GM21390 (cell line): ENCODE results near the gene GARIN5B.
A peak's percentile ranks its signal among the peaks of the same experiment; 100 is the strongest.
"Not testable (repeated sequence)": the region's sequence is repeated elsewhere in the genome, so short reads cannot be mapped to it uniquely, and the experiment has no call there.

Experiments
- ATAC-seq: cut with Tn5 transposase; IDR thresholded peaks from one replicate; pipeline ENCODE4 v1.9.1; 2021; ENCODE audit not compliant: unreplicated experiment

The GARIN5B gene

GRCh38 chr19:55362990-55363716, at the start of gene GARIN5B:
GARIN5B (minus strand) TSS chr19:55363260; CDS start chr19:55363066, 194 bp downstream.
- ATAC-seq = no peak

DNA sequence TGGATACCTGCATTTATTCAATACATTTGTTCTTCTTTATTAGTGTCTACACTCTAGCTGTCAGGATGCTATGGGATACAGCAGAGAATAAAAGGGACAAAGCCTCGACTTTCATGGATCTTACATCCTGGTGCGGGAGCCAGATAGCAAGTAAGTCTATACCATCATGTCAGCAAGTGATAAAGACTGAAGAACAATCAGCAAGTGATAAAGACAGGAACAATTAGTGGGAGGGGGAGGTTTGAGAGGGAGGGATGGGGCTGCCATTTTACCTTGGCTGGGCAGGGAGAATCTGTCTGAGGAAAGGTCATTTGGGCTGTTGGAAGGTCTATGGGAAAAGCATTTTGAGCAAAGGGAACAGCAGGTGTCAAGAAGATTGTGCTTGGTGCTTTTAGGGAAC, 47.1 kb upstream of the GARIN5B start:
- ATAC-seq = no peak

- ATAC-seq = not testable (repeated sequence)
These were observed 46.1 kb upstream of the GARIN5B start for GRCh38 chr19:55409179-55409578.

- no peak for ATAC-seq
These were observed 45.4 kb upstream of the GARIN5B start for GRCh38 chr19:55408533-55408872.

DNA sequence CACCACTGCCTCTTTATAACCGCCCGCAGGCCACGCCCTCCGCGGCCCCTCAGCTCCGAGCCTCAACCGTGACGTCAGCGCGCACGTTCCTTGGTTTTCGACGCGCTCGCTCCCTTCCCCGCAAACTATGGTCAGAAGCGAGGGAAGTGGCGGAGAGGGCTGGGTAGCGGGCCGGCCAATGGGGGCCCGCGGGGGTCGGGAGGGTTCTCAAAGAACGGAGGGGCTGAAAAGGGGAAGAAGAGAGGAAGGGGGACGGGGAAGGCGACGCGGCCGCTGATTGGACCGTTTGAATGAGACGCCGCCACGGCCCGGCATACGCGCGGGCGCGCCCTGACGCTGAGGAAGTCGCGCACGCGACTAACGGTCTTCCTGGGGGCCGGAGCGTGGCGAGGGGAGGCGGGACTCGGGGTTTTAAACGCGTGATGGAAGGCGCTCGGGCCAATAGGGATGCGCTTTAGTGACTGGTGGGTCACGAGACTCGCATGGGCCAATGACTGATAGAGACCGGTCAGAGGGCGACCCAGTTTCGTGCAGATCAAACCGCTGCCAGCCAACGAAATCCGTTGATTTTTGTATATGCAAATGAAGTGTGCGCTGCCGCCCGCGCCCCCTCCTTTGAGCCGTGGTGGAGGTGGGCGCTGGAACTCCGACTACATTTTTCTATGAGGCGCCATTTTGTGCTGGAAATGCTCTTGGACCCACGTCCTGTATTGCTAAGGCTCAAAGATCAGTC, 44.9 kb upstream of the GARIN5B start:
- peak; percentile 80 for ATAC-seq

- peak; percentile 17 for ATAC-seq
These were observed 44.4 kb upstream of the GARIN5B start, which contains the start of gene UBE2S for GRCh38 chr19:55407550-55407799. UBE2S (minus strand) TSS chr19:55407788; CDS start chr19:55407589, 199 bp downstream.

GRCh38 chr19:55406826-55407549, 43.9 kb upstream of the GARIN5B start:
- ATAC-seq = no peak

DNA sequence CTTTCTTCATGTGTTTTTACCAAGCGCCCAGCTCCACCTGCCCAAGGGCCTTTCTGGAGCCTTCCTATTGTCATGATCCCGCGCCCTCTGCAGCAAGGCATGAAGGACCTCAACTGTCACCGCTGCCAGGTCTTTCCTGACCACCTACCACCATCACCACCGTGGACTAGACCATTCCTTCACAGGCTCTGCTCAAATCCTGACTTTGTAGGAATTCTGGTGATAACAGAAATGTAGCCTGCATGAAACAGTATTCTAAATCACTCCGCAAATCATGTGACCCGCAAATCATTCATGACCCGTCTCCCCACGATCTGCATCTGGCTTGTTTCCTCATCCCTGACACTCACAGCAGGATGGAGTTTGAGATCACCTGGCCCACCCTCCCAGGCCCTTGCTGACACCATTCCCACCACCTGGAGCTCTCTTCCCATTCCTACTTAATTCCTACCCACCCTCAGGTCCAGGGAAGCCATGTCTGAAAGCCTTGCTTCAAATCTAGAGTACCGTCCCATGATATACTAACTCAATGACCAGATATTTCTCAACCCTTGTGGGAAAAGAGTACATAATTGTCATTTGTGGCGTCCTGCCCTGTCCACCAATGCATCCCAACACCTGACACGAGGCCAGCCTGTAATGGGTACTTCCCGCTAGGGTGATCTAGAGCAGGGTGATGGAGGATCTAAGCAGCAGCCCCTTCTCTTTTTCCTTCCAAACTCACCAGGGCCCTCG, 43.2 kb upstream of the GARIN5B start:
- no peak for ATAC-seq

DNA sequence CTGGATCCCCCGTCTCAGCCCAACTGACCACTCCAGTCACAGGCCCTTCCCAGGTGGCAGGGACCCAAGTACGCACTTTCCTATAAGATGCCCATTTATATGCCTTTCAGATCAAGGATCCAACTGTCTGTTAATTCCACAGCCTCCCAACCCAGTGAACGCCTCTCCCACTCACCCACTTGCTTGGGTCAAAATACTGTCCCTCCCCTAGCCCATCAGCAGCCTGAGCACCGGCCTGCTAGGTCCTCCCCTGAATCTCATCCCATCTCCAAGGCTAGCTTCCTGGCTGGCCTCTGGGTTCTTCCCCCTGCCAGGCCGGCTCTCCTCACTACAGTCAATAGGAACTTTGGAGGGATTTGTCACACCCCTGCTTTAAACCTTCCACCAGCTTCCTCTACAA, 42.6 kb upstream of the GARIN5B start:
- ATAC-seq = no peak

- no peak for ATAC-seq
These were observed 39.4 kb upstream of the GARIN5B start for GRCh38 chr19:55402509-55402908.

- not testable (repeated sequence) for ATAC-seq
These were observed 38.3 kb upstream of the GARIN5B start for GRCh38 chr19:55401390-55401789.

DNA sequence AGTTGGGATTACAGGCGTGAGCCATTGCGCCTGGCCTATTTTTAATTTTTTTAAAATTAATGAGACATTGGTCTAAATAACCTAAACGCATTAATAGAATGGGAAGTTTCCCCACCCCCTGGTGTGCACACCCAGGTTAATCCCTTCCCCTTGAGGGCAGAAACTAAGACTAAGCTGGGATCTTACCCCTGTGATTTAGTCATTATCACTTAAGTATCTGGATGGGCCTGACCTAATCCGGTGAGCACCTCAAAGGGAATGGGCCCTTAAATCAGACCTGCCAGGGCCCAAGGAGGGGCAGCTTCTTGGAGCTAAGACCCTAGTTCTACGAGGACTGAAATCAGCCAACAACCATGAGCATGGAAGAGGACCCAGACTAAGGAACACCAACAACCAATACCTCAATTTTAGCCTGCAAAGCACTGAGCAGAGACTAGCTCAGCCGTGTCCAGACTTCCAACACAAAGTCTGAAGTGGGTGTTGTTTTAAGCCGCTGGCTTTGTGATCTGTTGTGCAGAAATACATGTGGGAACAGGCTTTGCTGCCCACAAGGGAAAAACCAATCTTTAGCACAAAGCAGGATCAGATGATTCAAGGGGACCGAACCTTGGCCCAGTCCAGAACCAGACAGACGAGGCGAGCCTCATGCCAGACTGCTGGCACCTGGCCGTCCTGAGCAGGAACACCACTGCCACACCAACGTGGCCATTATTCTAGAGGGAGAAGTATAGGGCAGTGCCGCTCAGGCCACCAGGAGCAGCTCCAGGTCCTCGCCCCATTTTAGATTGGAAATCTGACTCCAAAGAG, 37.4 kb upstream of the GARIN5B start:
- ATAC-seq = no peak

- no peak for ATAC-seq
These were observed 35.3 kb upstream of the GARIN5B start for GRCh38 chr19:55398200-55398925.

DNA sequence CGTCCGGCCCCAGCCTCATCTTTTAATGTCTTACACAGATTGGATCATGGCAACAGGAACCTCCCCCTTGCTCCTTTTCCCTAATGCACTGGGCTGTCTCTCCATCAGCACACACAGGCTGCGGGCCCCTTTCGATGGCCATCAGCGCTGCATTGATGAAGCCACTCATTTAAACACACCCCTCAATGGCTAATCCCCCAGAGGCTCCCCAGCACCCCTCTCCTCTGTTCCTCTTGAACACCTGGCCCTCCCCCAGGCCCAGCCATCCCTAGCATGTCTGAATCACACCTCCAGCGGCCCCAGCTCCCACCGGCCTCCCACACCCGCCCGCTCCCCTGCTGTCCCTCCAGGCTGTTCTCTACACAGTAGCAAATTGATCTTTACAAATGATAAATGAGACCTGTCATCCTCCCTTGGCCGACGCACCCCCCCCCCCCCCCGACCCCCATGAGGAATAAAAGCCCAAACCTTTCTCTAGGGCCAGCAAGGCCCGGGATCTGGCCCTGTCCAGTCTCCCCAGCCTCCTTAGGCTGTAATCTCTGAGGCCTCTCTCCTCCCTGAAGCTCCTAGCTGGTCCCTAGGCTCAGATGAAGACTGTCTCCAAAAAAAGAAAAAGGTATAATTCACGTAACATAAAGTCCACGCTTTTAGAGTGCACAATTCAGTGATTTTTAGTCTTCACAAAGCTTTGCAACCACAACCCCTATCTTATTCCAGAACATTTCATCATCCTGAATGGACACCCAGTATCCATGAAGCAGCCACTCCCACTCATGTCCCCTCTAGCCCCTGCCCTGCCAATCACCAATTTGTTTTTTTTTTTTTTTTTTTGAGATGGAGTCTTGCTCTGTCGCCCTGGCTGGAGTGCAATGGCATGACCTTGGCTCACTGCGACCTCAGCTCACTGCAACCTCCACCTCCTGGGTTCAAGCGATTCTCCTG, 30.0 kb upstream of the GARIN5B start:
- no peak for ATAC-seq

- ATAC-seq = no peak
These were observed 28.9 kb upstream of the GARIN5B start for GRCh38 chr19:55391702-55392615.

- no peak for ATAC-seq
These were observed 28.2 kb upstream of the GARIN5B start for GRCh38 chr19:55391191-55391670.

DNA sequence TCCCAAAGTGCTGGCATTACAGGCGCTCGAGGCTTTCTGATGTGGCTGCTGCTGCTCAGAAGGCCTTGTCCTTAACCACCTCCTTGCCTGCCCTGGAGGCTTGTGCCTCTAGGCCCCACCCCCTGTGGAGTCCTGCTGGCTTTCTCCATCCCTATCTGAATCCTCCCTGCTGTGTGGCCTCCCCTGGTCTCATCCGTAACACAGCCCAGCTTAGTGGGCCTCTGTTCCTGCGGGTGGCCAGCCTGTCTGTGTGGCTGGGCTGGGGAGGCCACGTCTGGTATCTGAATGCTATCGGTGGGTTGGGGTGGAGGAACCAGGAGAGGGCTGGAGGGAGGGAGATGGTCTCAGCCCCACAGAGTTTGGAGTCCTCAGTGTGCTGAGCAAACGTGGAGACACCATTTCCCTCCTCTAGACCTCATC, 27.4 kb upstream of the GARIN5B start:
- ATAC-seq = no peak
